ENCODE results near the gene ECI2.

DNA sequence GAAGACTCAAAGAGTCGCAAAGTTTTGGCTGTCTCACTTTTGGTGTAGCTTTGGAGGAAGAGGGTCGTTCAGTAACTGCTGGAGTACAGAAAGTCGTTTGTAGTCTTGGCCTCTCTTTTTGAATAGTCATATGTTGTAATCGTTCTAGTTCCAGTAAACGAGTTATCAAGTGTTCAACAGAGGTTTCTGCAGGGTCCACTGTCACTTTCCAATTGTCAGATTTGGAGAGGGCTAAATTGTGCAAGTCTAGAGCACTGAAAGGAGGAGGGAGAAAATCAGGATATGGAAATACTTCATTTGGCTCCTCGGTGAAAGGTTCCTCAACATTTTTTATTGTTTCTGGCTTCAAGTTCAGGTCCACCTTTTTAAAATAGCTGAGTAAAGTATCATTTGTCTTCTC lies 66.2 kb downstream of the ECI2 start:
- TF ChIP-seq, protein P1, sequence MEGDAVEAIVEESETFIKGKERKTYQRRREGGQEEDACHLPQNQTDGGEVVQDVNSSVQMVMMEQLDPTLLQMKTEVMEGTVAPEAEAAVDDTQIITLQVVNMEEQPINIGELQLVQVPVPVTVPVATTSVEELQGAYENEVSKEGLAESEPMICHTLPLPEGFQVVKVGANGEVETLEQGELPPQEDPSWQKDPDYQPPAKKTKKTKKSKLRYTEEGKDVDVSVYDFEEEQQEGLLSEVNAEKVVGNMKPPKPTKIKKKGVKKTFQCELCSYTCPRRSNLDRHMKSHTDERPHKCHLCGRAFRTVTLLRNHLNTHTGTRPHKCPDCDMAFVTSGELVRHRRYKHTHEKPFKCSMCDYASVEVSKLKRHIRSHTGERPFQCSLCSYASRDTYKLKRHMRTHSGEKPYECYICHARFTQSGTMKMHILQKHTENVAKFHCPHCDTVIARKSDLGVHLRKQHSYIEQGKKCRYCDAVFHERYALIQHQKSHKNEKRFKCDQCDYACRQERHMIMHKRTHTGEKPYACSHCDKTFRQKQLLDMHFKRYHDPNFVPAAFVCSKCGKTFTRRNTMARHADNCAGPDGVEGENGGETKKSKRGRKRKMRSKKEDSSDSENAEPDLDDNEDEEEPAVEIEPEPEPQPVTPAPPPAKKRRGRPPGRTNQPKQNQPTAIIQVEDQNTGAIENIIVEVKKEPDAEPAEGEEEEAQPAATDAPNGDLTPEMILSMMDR (IDR thresholded peaks at IDR 0.05) = no peak
- TF ChIP-seq POLR2A (IDR thresholded peaks at IDR 0.05) = no peak
